IMR-90 (cell line): ENCODE data around the gene PCMTD2. TPM values are rescaled to one million over a fixed set of nuclear protein-coding genes. Genes with fewer than 3 reads are reported as not detected.

Experiments used
- ATAC-seq: fragments of 200-7000 bp; cut with Tn5 transposase; 2 replicates; pipeline ENCODE4 v1.9.1; 2020; ENCODE audit warnings: low read depth, mild to moderate bottlenecking, moderate library complexity
- BruUV-seq: library from RNA; stranded (reverse); fragments of 400-500 nt; replicated peaks from 2 replicates; lab custom pipeline; 2021; lab: Mats Ljungman, UMichigan
- CTCF ChIA-PET: fragments of 300-600 bp; formaldehyde crosslinking; extraction: SDS; loops from one replicate; lab custom pipeline; 2021; ENCODE audit warnings: antibody characterized with exemption; lab: Yijun Ruan, JAX
- POLR2A ChIA-PET: fragments of 300-600 bp; sonication (Branson Sonifier 250); formaldehyde crosslinking; loops from one replicate; lab custom pipeline; 2022; ENCODE audit warnings: antibody characterized with exemption; ENCODE audit not compliant: unreplicated experiment; lab: Charles Lee
- DNase-seq: peaks from one replicate; pipeline ENCODE4 v3.0.0; 2013
- H2AFZ ChIP-seq: replicated peaks from 2 replicates; pipeline ENCODE3; 2013; ENCODE audit warnings: low read length, mild to moderate bottlenecking; ENCODE audit not compliant: poor library complexity
- H2AK5ac ChIP-seq: 2 replicates; pipeline ENCODE4 v1.6.1; 2013; ENCODE audit warnings: low read depth, low read length, inconsistent platforms
- H2AK9ac ChIP-seq: replicated peaks from 2 replicates; pipeline ENCODE3; 2013; ENCODE audit warnings: mild to moderate bottlenecking, low read depth, low read length, moderate library complexity; ENCODE audit not compliant: poor library complexity
- H2BK120ac ChIP-seq: 2 replicates; pipeline ENCODE4 v1.6.1; 2013; ENCODE audit warnings: low read depth, low read length, inconsistent platforms
- H2BK15ac ChIP-seq: 3 replicates; pipeline ENCODE4 v1.6.1; 2013; ENCODE audit warnings: low read depth, low read length, inconsistent platforms
- H2BK20ac ChIP-seq: 2 replicates; pipeline ENCODE4 v1.6.1; 2013; ENCODE audit warnings: low read depth, mild to moderate bottlenecking, inconsistent platforms, low read length, moderate library complexity
- H2BK5ac ChIP-seq: 2 replicates; pipeline ENCODE4 v1.6.1; 2013; ENCODE audit warnings: mild to moderate bottlenecking, low read depth, low read length, inconsistent platforms; ENCODE audit not compliant: poor library complexity, severe bottlenecking
- H3K14ac ChIP-seq: replicated peaks from 2 replicates; pipeline ENCODE4 v1.6.1; 2013; ENCODE audit warnings: low read depth, low read length, inconsistent platforms
- H3K18ac ChIP-seq: 2 replicates; pipeline ENCODE4 v1.6.1; 2013; ENCODE audit warnings: low read depth, low read length, control low read depth
- H3K23ac ChIP-seq: 2 replicates; pipeline ENCODE4 v1.6.1; 2013; ENCODE audit warnings: low read depth, low read length, inconsistent platforms
- H3K27ac ChIP-seq: 2 replicates; pipeline ENCODE4 v1.5.1; 2013; ENCODE audit warnings: mild to moderate bottlenecking, control low read depth, low read length; ENCODE audit not compliant: insufficient read depth
- H3K27me3 ChIP-seq: 2 replicates; pipeline ENCODE4 v1.6.1; 2013; ENCODE audit warnings: low read length; ENCODE audit not compliant: control insufficient read depth, insufficient read depth
- H3K36me3 ChIP-seq: 2 replicates; pipeline ENCODE4 v1.6.1; 2013; ENCODE audit warnings: low read length, mixed read lengths; ENCODE audit not compliant: control insufficient read depth, insufficient read depth
- H3K4ac ChIP-seq: 2 replicates; pipeline ENCODE4 v1.6.1; 2013; ENCODE audit warnings: low read depth, low read length, inconsistent platforms
- H3K4me1 ChIP-seq: 2 replicates; pipeline ENCODE4 v1.6.1; 2013; ENCODE audit warnings: low read length, mixed read lengths; ENCODE audit not compliant: control insufficient read depth, insufficient read depth
- H3K4me2 ChIP-seq: 2 replicates; pipeline ENCODE4 v1.6.1; 2013; ENCODE audit warnings: low read depth, mild to moderate bottlenecking, control low read depth, low read length, moderate library complexity
- H3K4me3 ChIP-seq: 2 replicates; pipeline ENCODE4 v1.5.1; 2013; ENCODE audit warnings: low read depth, mild to moderate bottlenecking, control low read depth, low read length, moderate library complexity; ENCODE audit not compliant: insufficient read depth
- H3K56ac ChIP-seq: 2 replicates; pipeline ENCODE4 v1.6.1; 2013; ENCODE audit warnings: low read length, inconsistent platforms; ENCODE audit not compliant: insufficient read depth; ENCODE audit errors: extremely low read depth
- H3K79me1 ChIP-seq, 2 experiments: 2 replicates each; pipeline ENCODE4 v1.6.1; 2013; ENCODE audit warnings: low read length in 2 of 2, inconsistent platforms in 1 of 2, low read depth in 1 of 2
- H3K9ac ChIP-seq: 2 replicates; pipeline ENCODE4 v1.6.1; 2013; ENCODE audit warnings: low read depth, low read length, control low read depth
- H3K9me1 ChIP-seq: 2 replicates; pipeline ENCODE4 v1.6.1; 2013; ENCODE audit warnings: low read length, inconsistent platforms; ENCODE audit not compliant: insufficient read depth
- H3K9me3 ChIP-seq: 2 replicates; pipeline ENCODE4 v1.6.1; 2013; ENCODE audit warnings: low read length; ENCODE audit not compliant: control insufficient read depth, insufficient read depth
- H4K20me1 ChIP-seq: 2 replicates; pipeline ENCODE4 v1.6.1; 2013; ENCODE audit warnings: low read length, inconsistent platforms; ENCODE audit not compliant: insufficient read depth
- H4K5ac ChIP-seq: 2 replicates; pipeline ENCODE4 v1.6.1; 2013; ENCODE audit warnings: mild to moderate bottlenecking, low read depth, low read length, control low read depth
- H4K8ac ChIP-seq, 2 experiments: 2 replicates each; pipeline ENCODE4 v1.6.1; 2013; ENCODE audit warnings: low read depth in 2 of 2, low read length in 2 of 2, control low read depth in 1 of 2, inconsistent platforms in 1 of 2
- H4K91ac ChIP-seq: 2 replicates; pipeline ENCODE4 v1.6.1; 2013; ENCODE audit warnings: low read depth, low read length, inconsistent platforms; ENCODE audit not compliant: insufficient read depth
- BHLHE40 ChIP-seq: fragments of 150-350 bp; IDR thresholded peaks from 2 replicates; pipeline ENCODE4 v1.6.1; 2016; ENCODE audit warnings: mild to moderate bottlenecking, low read depth, low read length
- CEBPB ChIP-seq: IDR thresholded peaks from 2 replicates; pipeline ENCODE4 v1.6.1; 2012; ENCODE audit warnings: low read depth, low read length, improper control_type of control experiment
- CHD1 ChIP-seq: IDR thresholded peaks from 2 replicates; pipeline ENCODE4 v1.6.1; 2012; ENCODE audit warnings: low read depth, low read length, improper control_type of control experiment
- FOS ChIP-seq: fragments of 150-350 bp; IDR thresholded peaks from 2 replicates; pipeline ENCODE4 v1.6.1; 2016; ENCODE audit warnings: low read depth, low read length
- MAFK ChIP-seq: IDR thresholded peaks from 2 replicates; pipeline ENCODE4 v1.6.1; 2012; ENCODE audit warnings: low read depth, low read length, improper control_type of control experiment
- MAZ ChIP-seq: IDR thresholded peaks from 2 replicates; pipeline ENCODE4 v1.6.1; 2012; ENCODE audit warnings: low read depth, mild to moderate bottlenecking, low read length, improper control_type of control experiment, moderate library complexity, borderline replicate concordance
- MXI1 ChIP-seq: IDR thresholded peaks from 2 replicates; pipeline ENCODE4 v1.6.1; 2012; ENCODE audit warnings: low read depth, mild to moderate bottlenecking, low read length, moderate library complexity, borderline replicate concordance
- NFE2L2 ChIP-seq: fragments of 150-350 bp; IDR thresholded peaks from 2 replicates; pipeline ENCODE4 v1.6.1; 2016; ENCODE audit warnings: low read depth, mild to moderate bottlenecking, low read length
- POLR2A ChIP-seq: IDR thresholded peaks from 2 replicates; pipeline ENCODE4 v1.6.1; 2012; ENCODE audit warnings: mild to moderate bottlenecking, low read depth, low read length
- RFX5 ChIP-seq: IDR thresholded peaks from 2 replicates; pipeline ENCODE4 v1.8.0; 2012; ENCODE audit warnings: low read depth, mild to moderate bottlenecking, low read length, moderate library complexity
- SMC3 ChIP-seq: fragments of 150-350 bp; IDR thresholded peaks from 2 replicates; pipeline ENCODE4 v1.6.1; 2016; ENCODE audit warnings: low read depth, mild to moderate bottlenecking, antibody characterized with exemption, low read length, moderate library complexity
- WGBS, 2 experiments: methylation state at CpG; one replicate each; pipeline versions ENCODE4 v1.1.5 to v1.1.7; 2013; ENCODE audit warnings: missing lambda C conversion rate in 2 of 2; ENCODE audit not compliant: insufficient read length in 1 of 2; ENCODE audit errors: extremely low coverage in 2 of 2; 5-methylcytosine and 5-hydroxymethylcytosine counted together
- dilution Hi-C: fragments of 300-500 bp; cut with HindIII; formaldehyde crosslinking; loops from one replicate; pipeline ENCODE4 v1.14.3; 2018; ENCODE audit warnings: low sequenced_read_pairs; ENCODE audit not compliant: unreplicated experiment
- in situ Hi-C: fragments of 300-500 bp; cut with MboI; formaldehyde crosslinking; loops from 3 replicates; pipeline ENCODE4 v1.14.3; 2019; ENCODE audit warnings: low sequenced_read_pairs, inconsistent platforms, mixed read lengths
- intact Hi-C: fragments of 100-400 bp; cut with micrococcal nuclease; formaldehyde crosslinking; loops from 2 replicates; pipeline ENCODE4 v1.10.0; 2022
- polyA plus RNA-seq, 3 experiments: library from polyadenylated mRNA; depleted of rRNA; stranded (reverse); fragments of >200 nt; gene quantifications; 2 replicates each; pipeline ENCODE4 v1.2.3, GENCODE V29; 2012; ENCODE audit warnings: low replicate concordance in 1 of 3
- total RNA-seq: library from RNA; depleted of rRNA; stranded (reverse); fragments of >200 nt; gene quantifications from 2 replicates; pipeline ENCODE4 v1.2.3, GENCODE V29; 2012
- TF ChIP-seq, protein P1 (sequence below): fragments of 150-350 bp; IDR thresholded peaks from 2 replicates; pipeline ENCODE4 v1.6.1; 2016; ENCODE audit warnings: low read depth, mild to moderate bottlenecking, low read length, moderate library complexity, borderline replicate concordance
- TF ChIP-seq, protein P2 (sequence below): fragments of 150-350 bp; IDR thresholded peaks from 2 replicates; pipeline ENCODE4 v1.6.1; 2017; ENCODE audit warnings: mild to moderate bottlenecking, antibody characterized with exemption, low read length, low read depth

The PCMTD2 gene
- total and polyA plus RNA-seq, 2 of the 4 experiments (the other 2 are of a cell fraction), result 23.6 to 28.3 TPM

DNA sequence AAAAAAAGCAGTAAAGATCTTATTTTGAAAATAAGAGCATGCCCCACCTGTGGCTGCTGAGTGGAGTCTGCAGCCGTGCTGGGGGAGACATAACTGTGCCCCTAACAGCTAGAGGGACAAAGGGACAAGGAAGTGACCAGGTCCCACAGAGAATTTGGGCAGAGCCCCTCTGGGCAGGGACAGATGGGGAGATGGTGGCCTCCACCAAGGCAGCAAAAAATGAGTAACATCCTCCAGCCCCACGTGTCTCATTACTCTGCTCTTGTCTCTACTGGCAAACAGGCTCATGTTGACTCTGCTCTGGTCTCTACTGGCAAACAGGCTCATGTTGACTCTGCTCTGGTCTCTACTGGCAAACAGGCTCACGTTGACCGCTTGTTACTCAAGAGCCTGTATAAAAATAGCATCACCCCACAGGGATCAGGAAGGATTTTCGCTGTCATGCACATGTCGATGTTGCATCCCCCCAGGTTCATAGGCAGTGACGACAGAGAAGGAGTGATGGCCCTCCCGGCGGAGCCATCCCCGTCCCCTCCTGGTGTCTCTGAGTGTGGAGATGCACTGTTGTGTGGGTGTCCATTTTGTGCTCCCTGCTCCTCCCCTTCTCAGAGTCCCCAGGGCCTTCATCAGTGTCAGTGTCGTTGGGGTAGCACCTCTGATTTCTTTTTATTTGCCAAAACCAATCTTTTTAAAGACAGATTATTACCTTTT, 17.3 kb upstream of the PCMTD2 start:
- CTCF ChIA-PET, result interaction anchor here (0.6 kb wide), 1 partner anchor 20 kb away, joined by 4 read pairs; no protein-coding TSS in a partner anchor
- intact Hi-C loops, result no loop called here
- POLR2A ChIA-PET, result no interaction called here
- DNase-seq, result no peak
- no peak overlapping the region for H2BK5ac ChIP-seq
- no peak overlapping the region for H3K4me2 ChIP-seq
- H3K14ac ChIP-seq, result no peak overlapping the region
- H3K36me3 ChIP-seq, result no peaks in the 10 kb centered on the region
- no peak overlapping the region for H4K91ac ChIP-seq
- ATAC-seq, result no peak
- no peak overlapping the region for H3K23ac ChIP-seq
- TF ChIP-seq POLR2A, result no peak
- TF ChIP-seq, protein P1, sequence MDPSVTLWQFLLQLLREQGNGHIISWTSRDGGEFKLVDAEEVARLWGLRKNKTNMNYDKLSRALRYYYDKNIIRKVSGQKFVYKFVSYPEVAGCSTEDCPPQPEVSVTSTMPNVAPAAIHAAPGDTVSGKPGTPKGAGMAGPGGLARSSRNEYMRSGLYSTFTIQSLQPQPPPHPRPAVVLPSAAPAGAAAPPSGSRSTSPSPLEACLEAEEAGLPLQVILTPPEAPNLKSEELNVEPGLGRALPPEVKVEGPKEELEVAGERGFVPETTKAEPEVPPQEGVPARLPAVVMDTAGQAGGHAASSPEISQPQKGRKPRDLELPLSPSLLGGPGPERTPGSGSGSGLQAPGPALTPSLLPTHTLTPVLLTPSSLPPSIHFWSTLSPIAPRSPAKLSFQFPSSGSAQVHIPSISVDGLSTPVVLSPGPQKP, result no peak
- TF ChIP-seq MXI1, result no peak
- TF ChIP-seq SMC3, result no peak
- no peak for TF ChIP-seq CEBPB
- no peak for TF ChIP-seq RFX5
- TF ChIP-seq FOS, result no peak
- TF ChIP-seq, protein P2, sequence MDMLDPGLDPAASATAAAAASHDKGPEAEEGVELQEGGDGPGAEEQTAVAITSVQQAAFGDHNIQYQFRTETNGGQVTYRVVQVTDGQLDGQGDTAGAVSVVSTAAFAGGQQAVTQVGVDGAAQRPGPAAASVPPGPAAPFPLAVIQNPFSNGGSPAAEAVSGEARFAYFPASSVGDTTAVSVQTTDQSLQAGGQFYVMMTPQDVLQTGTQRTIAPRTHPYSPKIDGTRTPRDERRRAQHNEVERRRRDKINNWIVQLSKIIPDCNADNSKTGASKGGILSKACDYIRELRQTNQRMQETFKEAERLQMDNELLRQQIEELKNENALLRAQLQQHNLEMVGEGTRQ, result no peak
- TF ChIP-seq CHD1, result no peak
- no peak for TF ChIP-seq MAZ
- no peak for TF ChIP-seq BHLHE40
- no peak for TF ChIP-seq MAFK
- TF ChIP-seq NFE2L2, result no peak
- H3K79me1 ChIP-seq, result no peaks in the 10 kb centered on the region
- no peak overlapping the region for H3K4ac ChIP-seq
- H3K4me1 ChIP-seq, result no peaks in the 10 kb centered on the region
- no TSS peak for BruUV-seq
- H2AK9ac ChIP-seq, result no peak overlapping the region
- in situ Hi-C loops, result no loop called here
- no peak overlapping the region for H3K9ac ChIP-seq
- H2AFZ ChIP-seq, result no peak overlapping the region
- no peaks in the 10 kb centered on the region for H4K20me1 ChIP-seq
- H2BK15ac ChIP-seq, result no peak overlapping the region
- no peak overlapping the region for H3K4me3 ChIP-seq
- dilution Hi-C loops, result no loop called here
- H2AK5ac ChIP-seq, result no peak overlapping the region
- no peak overlapping the region for H4K8ac ChIP-seq
- no peak overlapping the region for H3K56ac ChIP-seq
- H3K18ac ChIP-seq, result no peak overlapping the region
- H3K9me1 ChIP-seq, result no peaks in the 10 kb centered on the region
- no peak overlapping the region for H2BK120ac ChIP-seq
- peaks cover 13% of the 10 kb centered on the region for H3K27me3 ChIP-seq
- H3K9me3 ChIP-seq, result no peaks in the 10 kb centered on the region
- H3K27ac ChIP-seq, result no peak overlapping the region
- H2BK20ac ChIP-seq, result no peak overlapping the region
- WGBS, 2 experiments, result 73% methylated on average over 2 of the region's 11 CpGs; no CpG with 5 or more reads in 1 of the 2 experiments
- no peak overlapping the region for H4K5ac ChIP-seq
